Stimulated activated CD4-positive, alpha-beta T cell treated with anti-CD3 and anti-CD28 coated beads, Interleukin-12 subunit alpha, Interleukin-12 subunit beta, amount 100 ng/mL, for 4 hours (primary cell): Measurements from ENCODE around the gene TRIO.

Experiments
- DNase-seq: peaks from one replicate; pipeline ENCODE4 v3.0.0-alpha.2; 2020

TRIO gene

DNA sequence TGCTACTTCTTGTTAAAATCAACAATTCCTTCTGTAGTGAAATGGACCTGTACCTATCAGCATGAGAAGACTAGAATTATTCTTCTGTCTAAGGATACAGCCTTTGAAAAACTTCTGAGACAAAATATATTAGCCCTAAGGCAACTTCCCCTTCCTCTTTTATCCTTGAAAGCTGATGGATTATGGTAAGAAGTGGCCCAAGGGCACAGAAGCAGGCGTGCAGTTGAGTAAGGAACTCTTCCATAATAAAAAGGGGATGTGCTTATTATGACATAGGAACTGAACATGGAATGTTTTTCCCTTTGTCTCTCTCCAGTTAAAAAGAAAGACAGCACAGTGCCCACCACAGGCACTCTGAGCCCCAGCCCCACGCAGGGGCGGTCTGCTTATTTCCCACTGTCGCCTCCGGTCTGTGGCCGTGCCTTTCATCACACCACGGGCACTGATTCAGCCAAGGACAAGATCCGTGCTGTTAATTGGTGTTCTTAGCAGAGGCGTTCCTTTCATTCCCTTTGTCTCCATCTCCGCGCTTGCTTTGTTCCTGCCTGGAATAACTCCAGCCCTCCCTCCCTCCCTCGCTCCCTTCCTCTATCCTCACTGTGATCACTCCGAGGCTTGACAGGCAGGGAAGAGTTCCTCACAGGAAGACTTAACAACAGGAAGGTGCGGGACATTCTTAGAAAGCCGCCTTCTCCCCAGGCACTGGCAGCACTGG lies 302.6 kb downstream of the TRIO start:
- DNase-seq: no peak

DNA sequence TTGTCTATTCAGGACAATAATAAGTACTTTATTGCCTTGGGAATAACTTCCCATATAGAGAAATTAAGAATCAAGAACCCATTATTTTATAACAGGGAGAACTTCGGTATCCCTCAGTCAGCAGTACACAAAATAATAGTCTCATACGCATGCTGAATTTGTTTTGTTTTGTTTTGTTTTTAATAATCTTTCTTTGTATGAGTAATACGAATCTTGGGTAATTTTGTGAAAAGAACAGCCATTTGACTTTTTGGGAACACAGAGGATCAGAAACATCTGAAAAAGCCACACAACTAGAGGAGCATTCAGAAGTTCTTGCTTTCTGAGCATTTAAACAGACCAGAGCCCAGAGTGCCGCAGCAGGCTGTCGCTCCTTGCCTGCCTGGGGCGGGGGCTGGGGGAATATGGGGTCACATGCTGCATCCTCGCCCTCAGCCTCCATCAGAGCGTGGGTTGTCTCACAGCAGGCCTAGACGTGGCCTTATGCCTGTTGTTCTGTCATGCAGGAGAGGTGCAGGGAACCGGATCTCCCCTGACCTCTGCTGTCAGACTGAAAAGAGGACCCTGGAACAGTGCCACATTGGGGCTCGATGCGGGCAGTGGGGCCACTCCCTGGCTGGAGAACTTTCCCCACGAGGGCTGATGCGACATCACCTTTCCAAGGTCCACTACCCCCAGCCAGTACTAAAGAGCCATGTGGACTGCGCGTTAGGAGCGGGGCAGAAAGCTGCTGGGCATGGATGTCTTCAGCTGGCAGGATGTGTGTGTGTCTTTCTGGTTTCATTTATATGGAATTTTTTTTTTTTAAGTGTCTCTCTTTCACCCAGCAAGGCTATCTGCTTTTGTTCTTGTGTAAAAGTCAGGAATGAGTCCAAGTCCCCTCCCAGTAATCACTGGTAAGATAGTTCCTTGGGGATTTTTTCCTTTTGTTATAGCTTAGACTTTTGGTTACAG lies 305.1 kb downstream of the TRIO start:
- no peak for DNase-seq

- DNase-seq: no peak
Measured at GRCh38 chr5:14449052-14449661, 306.0 kb downstream of the TRIO start.

- DNase-seq: no peak
Measured at GRCh38 chr5:14450018-14450524, 306.9 kb downstream of the TRIO start.

DNA sequence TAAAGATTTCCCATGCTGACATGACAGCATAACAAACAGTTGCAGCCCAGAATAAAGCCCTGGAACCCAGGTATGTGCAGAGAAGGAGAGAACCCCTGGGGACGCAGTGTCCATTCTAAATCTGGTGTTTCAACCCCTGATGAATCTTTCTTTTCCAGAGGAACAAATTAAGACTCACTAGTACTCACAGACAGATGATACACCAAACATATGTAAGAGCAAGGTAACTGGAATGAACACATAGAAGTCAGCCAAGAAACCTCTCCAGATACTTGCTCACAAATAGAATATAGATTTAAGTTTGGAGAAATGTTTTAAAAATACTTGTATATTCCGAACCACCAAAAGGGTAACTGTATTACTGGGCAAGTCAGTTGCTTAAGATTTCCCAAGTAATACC lies 307.6 kb downstream of the TRIO start:
- no peak for DNase-seq

- DNase-seq: no peak
Measured at GRCh38 chr5:14451871-14452270, 308.7 kb downstream of the TRIO start.

DNA sequence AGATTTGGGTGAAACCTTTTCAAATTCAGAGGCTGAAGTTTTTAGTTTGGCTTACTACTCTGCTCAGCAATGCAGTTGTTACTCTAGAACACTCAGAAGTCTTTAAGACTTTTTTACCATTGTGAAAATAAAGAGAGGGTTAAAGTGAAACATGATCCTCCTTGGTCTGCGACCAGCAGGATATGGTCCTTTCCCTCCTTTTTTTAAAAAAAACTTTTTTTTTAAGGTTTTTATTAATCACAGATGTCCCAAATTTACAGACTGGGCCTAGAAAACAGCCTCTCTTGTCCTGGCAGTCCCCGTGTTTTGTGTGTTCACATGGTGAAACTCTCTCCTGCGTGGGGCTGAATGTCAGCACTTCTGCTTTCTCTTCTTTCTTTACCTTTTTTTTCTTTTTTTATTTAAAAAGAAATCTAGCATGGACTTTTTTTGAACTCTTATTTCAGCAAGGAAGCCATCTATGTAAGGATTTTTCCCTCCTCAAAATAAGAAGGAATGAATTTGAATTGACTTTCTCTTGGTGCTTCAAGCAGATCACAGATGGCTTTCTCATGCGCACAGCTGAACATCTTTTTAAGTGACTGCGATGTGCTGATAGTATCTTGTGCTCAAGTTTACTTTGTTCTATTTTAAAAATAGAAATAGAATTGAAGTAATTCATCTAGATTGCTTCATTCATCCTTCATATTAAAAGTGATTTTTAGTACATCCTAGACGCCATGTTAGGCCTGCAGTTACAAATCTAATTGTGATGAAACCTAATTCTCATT lies 309.7 kb downstream of the TRIO start:
- no peak for DNase-seq

DNA sequence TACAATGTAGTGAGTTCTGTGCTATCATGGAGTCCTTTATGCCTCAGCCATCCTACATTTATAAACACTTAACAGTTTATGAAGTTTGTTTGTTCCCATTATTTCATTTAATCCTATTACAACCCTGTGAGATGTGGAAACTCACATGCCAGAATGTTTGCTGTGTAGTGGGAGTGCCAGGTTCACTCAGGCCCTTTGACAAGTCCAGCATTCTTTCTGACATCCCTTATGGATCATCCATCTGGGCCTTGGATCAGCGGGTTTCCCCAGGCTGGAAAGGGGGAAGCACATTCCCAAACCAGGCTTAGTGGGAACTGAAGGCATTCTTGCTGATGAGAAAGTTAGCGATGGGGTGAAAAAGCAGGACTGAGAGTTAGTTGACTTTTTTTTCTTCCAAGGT lies 310.3 kb downstream of the TRIO start:
- DNase-seq: no peak

GRCh38 chr5:14455814-14456321 lies 312.7 kb downstream of the TRIO start:
- DNase-seq: no peak

- DNase-seq: no peak
Measured at GRCh38 chr5:14457476-14457875, 314.3 kb downstream of the TRIO start.

GRCh38 chr5:14458414-14458813 lies 315.3 kb downstream of the TRIO start:
- DNase-seq: no peak

DNA sequence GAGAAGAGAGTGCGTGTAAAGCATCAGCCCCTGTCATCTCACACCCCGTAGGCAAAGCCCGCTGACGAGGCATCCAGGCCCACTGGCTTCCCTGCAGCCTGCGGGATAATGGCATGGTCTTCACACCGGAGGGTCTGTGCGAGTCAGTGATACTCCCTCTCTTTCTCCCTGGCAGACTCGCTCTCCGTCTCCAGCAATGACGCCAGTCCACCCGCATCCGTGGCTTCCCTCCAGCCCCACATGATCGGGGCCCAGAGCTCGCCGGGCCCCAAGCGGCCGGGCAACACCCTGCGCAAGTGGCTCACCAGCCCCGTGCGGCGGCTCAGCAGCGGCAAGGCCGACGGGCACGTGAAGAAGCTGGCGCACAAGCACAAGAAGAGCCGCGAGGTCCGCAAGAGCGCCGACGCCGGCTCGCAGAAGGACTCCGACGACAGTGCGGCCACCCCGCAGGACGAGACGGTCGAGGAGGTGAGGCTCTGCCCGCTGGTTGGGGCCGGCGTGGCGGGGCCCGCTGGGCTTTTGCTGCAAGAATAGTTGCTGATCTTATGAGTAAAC lies 317.8 kb downstream of the TRIO start:
- DNase-seq: no peak

- DNase-seq: no peak
Measured at GRCh38 chr5:14462681-14463080, 319.5 kb downstream of the TRIO start.

- no peak for DNase-seq
Measured at GRCh38 chr5:14463629-14464028, 320.5 kb downstream of the TRIO start.

- DNase-seq: no peak
Measured at GRCh38 chr5:14464096-14464495, 321.0 kb downstream of the TRIO start.

GRCh38 chr5:14464671-14465070 lies 321.5 kb downstream of the TRIO start:
- DNase-seq: no peak

GRCh38 chr5:14465116-14465515 lies 322.0 kb downstream of the TRIO start:
- no peak for DNase-seq

GRCh38 chr5:14465776-14466175 lies 322.6 kb downstream of the TRIO start:
- no peak for DNase-seq

DNA sequence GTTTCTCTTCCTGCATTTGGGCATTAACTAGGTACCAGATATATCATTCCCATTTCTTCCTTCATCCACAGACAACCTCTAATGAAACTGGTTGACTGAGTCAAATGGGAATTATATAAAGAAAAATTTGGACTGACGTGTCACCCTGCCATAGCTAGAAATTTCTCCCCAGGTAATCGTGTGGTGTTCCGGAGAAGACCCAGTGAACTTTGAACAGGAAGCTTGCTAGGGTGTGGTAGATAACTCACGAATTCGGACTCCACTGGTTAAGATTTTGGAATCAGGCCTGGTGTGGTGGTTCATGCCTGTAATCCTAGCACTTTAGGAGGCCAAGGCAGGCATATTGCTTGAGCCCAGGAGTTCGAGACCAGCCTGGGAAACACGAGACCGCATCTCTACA lies 324.1 kb downstream of the TRIO start:
- no peak for DNase-seq

- no peak for DNase-seq
Measured at GRCh38 chr5:14467886-14468285, 324.7 kb downstream of the TRIO start.

GRCh38 chr5:14469551-14470377 lies 326.6 kb downstream of the TRIO start:
- no peak for DNase-seq
